ENCODE measurements around the gene ARHGEF2. TPM values are rescaled to one million over a fixed set of nuclear protein-coding genes. Genes with fewer than 3 reads are reported as not detected.

Gene ARHGEF2
- total and polyA plus RNA-seq, 2 of the 13 experiments (the other 11 are each of a cell fraction or from before 2014, with no cell fraction given) = 16.1 to 32.1 TPM

GRCh38 chr1:155931332-155932038, 46.9 kb downstream of the ARHGEF2 start (continued):
- TF ChIP-seq, protein P1, sequence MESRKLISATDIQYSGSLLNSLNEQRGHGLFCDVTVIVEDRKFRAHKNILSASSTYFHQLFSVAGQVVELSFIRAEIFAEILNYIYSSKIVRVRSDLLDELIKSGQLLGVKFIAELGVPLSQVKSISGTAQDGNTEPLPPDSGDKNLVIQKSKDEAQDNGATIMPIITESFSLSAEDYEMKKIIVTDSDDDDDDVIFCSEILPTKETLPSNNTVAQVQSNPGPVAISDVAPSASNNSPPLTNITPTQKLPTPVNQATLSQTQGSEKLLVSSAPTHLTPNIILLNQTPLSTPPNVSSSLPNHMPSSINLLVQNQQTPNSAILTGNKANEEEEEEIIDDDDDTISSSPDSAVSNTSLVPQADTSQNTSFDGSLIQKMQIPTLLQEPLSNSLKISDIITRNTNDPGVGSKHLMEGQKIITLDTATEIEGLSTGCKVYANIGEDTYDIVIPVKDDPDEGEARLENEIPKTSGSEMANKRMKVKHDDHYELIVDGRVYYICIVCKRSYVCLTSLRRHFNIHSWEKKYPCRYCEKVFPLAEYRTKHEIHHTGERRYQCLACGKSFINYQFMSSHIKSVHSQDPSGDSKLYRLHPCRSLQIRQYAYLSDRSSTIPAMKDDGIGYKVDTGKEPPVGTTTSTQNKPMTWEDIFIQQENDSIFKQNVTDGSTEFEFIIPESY (CRISPR knock-in tag; IDR thresholded peaks at IDR 0.05) = no peak
- no peak for TF ChIP-seq ZNF501 (CRISPR knock-in tag; IDR thresholded peaks at IDR 0.05)
- no peak for TF ChIP-seq FOXO1 (CRISPR knock-in tag; IDR thresholded peaks at IDR 0.05)
- TF ChIP-seq POLR2AphosphoS5 (IDR thresholded peaks at IDR 0.05; ENCODE audit: low read depth, low read length) = 0 out of 2 replicates have a peak, but pooled peaks have one; percentile 3
- no peak for TF ChIP-seq ATF1 (CRISPR knock-in tag; IDR thresholded peaks at IDR 0.05)
- no peak for TF ChIP-seq IKZF4 (CRISPR knock-in tag; IDR thresholded peaks at IDR 0.05; ENCODE audit: borderline replicate concordance, low read depth, not compliant biosample characterization)
- no peak for TF ChIP-seq ERF (CRISPR knock-in tag; IDR thresholded peaks at IDR 0.05)
- no peak for TF ChIP-seq ZBTB49 (CRISPR knock-in tag; IDR thresholded peaks at IDR 0.05; ENCODE audit: borderline replicate concordance)
- TF ChIP-seq FOXM1 (CRISPR knock-in tag; IDR thresholded peaks at IDR 0.05) = no peak
- TF ChIP-seq ZNF777 (CRISPR knock-in tag; IDR thresholded peaks at IDR 0.05) = no peak
- TF ChIP-seq POLR2A (IDR thresholded peaks at IDR 0.05; ENCODE audit: insufficient read depth in 1 of 2, low read depth in 2 of 2, low read length in 2 of 2) = peak in 1 of 2 experiments; percentile 20; a peak in 1 of 4 replicates
- TF ChIP-seq PLSCR1 (CRISPR knock-in tag; IDR thresholded peaks at IDR 0.05; ENCODE audit: borderline replicate concordance) = no peak
- TF ChIP-seq SOX13 (IDR thresholded peaks at IDR 0.05) = no peak
- no peak for TF ChIP-seq SOX13 (CRISPR knock-in tag; conservative IDR thresholded peaks at IDR 0.05 in 1 of 2, IDR thresholded peaks at IDR 0.05 in 1 of 2)
- no peak for TF ChIP-seq CEBPB (IDR thresholded peaks at IDR 0.05; ENCODE audit: borderline replicate concordance, low read depth, low read length)
- TF ChIP-seq, protein P2, sequence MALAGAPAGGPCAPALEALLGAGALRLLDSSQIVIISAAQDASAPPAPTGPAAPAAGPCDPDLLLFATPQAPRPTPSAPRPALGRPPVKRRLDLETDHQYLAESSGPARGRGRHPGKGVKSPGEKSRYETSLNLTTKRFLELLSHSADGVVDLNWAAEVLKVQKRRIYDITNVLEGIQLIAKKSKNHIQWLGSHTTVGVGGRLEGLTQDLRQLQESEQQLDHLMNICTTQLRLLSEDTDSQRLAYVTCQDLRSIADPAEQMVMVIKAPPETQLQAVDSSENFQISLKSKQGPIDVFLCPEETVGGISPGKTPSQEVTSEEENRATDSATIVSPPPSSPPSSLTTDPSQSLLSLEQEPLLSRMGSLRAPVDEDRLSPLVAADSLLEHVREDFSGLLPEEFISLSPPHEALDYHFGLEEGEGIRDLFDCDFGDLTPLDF (CRISPR knock-in tag; IDR thresholded peaks at IDR 0.05) = no peak
- TF ChIP-seq ZNF75D (CRISPR knock-in tag; IDR thresholded peaks at IDR 0.05; ENCODE audit: borderline replicate concordance) = no peak
- TF ChIP-seq SATB2 (CRISPR knock-in tag; IDR thresholded peaks at IDR 0.05) = no peak
- TF ChIP-seq, protein P3, sequence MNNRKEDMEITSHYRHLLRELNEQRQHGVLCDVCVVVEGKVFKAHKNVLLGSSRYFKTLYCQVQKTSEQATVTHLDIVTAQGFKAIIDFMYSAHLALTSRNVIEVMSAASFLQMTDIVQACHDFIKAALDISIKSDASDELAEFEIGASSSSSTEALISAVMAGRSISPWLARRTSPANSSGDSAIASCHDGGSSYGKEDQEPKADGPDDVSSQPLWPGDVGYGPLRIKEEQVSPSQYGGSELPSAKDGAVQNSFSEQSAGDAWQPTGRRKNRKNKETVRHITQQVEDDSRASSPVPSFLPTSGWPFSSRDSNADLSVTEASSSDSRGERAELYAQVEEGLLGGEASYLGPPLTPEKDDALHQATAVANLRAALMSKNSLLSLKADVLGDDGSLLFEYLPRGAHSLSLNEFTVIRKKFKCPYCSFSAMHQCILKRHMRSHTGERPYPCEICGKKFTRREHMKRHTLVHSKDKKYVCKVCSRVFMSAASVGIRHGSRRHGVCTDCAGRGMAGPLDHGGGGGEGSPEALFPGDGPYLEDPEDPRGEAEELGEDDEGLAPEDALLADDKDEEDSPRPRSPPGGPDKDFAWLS (CRISPR knock-in tag; IDR thresholded peaks at IDR 0.05; ENCODE audit: borderline replicate concordance) = no peak
- TF ChIP-seq ZBTB20 (CRISPR knock-in tag; IDR thresholded peaks at IDR 0.05; ENCODE audit: borderline replicate concordance, low read depth) = no peak

All from HepG2 (cell line).